Neural progenitor cell (in vitro differentiated cells): ENCODE measurements around the gene DYNLT5.

Source experiments
- EZH2 ChIP-seq: fragments of 200-600 bp; sonication (generic); IDR thresholded peaks from 2 replicates; pipeline ENCODE4 v1.6.1; 2017; ENCODE audit warnings: antibody characterized with exemption, mild to moderate bottlenecking, moderate library complexity
- TF ChIP-seq, protein P1 (sequence below): fragments of 200-600 bp; sonication (generic); IDR thresholded peaks from 2 replicates; pipeline ENCODE4 v1.5.1; 2017; ENCODE audit warnings: antibody characterized with exemption, mild to moderate bottlenecking

DNA sequence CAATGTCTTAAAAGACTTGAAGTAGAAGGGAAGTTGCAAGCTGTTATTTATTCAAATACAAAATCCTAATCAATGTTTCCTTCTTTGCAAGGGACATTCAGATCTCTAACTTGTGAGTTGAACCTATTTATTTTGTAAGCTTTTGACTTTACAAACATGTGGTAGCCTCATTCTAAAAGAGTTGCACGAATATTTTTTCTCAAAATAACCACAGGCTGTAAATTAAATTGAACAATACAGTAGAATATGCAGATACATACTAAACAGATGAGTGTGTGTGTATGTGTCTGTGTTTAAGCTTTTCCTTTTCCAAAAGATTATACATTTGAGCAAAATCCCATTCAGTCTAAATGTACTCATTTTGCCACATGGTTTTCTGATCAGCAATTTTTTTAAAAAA, 4.8 kb upstream of the DYNLT5 start:
- TF ChIP-seq EZH2 = no peak
- TF ChIP-seq, protein P1, sequence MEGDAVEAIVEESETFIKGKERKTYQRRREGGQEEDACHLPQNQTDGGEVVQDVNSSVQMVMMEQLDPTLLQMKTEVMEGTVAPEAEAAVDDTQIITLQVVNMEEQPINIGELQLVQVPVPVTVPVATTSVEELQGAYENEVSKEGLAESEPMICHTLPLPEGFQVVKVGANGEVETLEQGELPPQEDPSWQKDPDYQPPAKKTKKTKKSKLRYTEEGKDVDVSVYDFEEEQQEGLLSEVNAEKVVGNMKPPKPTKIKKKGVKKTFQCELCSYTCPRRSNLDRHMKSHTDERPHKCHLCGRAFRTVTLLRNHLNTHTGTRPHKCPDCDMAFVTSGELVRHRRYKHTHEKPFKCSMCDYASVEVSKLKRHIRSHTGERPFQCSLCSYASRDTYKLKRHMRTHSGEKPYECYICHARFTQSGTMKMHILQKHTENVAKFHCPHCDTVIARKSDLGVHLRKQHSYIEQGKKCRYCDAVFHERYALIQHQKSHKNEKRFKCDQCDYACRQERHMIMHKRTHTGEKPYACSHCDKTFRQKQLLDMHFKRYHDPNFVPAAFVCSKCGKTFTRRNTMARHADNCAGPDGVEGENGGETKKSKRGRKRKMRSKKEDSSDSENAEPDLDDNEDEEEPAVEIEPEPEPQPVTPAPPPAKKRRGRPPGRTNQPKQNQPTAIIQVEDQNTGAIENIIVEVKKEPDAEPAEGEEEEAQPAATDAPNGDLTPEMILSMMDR = no peak
